Gastroesophageal sphincter (tissue), 3 donors: ENCODE data around the gene RBM12.

Experiments
- CTCF ChIP-seq, 4 experiments: fragments of 200-600 bp in 2 of 4; fragments of 450-650 bp in 2 of 4; sonication (generic) in 1 of 4; IDR thresholded peaks; one replicate each; pipeline ENCODE4 v1.5.1; 2017 to 2019; ENCODE audit warnings: antibody characterized with exemption in 4 of 4, mild to moderate bottlenecking in 2 of 4, moderate library complexity in 2 of 4
- EP300 ChIP-seq: sonication (generic); formaldehyde crosslinking; IDR thresholded peaks from one replicate; pipeline ENCODE4 v1.6.1; 2017; ENCODE audit warnings: antibody characterized with exemption, mild to moderate bottlenecking
- POLR2A ChIP-seq, 2 donors: fragments of 450-650 bp; IDR thresholded peaks; one replicate each; pipeline ENCODE4 v1.6.1; 2017; ENCODE audit warnings: antibody characterized with exemption in 2 of 2, mild to moderate bottlenecking in 2 of 2, moderate library complexity in 1 of 2

DNA sequence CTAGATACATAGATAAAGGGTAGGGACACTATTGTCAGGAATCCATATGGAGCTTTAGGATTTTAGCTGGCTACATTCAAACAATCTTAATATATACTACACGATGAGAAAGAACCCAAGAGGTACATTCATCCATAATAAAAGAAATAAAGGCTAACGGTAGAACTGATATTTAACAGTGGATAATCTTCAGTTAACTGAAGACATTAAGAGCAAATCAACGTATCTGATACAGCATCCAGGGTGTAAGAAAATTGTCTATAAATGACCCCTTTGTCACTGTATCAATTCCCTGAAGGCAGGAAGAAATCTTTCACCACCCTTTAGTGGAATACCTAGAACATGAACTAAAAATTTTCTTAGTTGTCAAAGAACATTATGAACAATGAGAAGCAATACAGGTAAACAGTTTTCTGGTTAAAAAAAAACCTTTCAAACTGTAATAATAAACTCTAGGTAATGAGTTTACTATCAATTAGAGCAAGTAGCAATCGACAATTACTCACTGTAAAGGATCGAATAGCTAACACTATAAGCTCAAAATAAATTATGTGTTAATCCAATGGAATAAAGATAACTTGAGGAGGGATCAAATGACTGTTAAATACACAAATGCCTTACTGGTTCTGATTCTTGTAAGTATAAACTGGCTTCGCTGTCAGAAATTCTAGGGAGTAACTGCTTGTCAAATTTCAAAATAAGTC is 46.3 kb upstream of the RBM12 start:
- TF ChIP-seq CTCF (IDR thresholded peaks at IDR 0.05), result no peak
- no peak for TF ChIP-seq EP300
- TF ChIP-seq POLR2A (IDR thresholded peaks at IDR 0.05), result no peak
